GM13976 (cell line): ENCODE measurements around the gene CASZ1.

Experiments
- DNase-seq: peaks from one replicate; pipeline ENCODE4 v3.0.0; 2012; ENCODE audit warnings: low spot score
- CTCF ChIP-seq: IDR thresholded peaks from 2 replicates; pipeline ENCODE4 v1.5.1; 2012; ENCODE audit warnings: borderline replicate concordance, mild to moderate bottlenecking; ENCODE audit not compliant: insufficient read depth; ENCODE audit errors: extremely low read depth, missing control alignments, control extremely low read depth
- in situ Hi-C: fragments of 300-500 bp; cut with MboI; formaldehyde crosslinking; loops from one replicate; pipeline ENCODE4 v1.12.0; 2022; ENCODE audit warnings: low sequenced_read_pairs, mixed read lengths, inconsistent platforms; ENCODE audit not compliant: unreplicated experiment

The CASZ1 gene

GRCh38 chr1:10714337-10715114 is 81.9 kb downstream of the CASZ1 start:
- DNase-seq = no peak
- in situ Hi-C loops = no loop called here
- no peak for TF ChIP-seq CTCF

GRCh38 chr1:10713614-10714013 is 82.8 kb downstream of the CASZ1 start:
- no peak for DNase-seq
- TF ChIP-seq CTCF = no peak
- in situ Hi-C loops = no loop called here

GRCh38 chr1:10712568-10713362 is 83.7 kb downstream of the CASZ1 start:
- TF ChIP-seq CTCF = no peak
- in situ Hi-C loops = no loop called here
- DNase-seq = no peak

- in situ Hi-C loops = no loop called here
- no peak for TF ChIP-seq CTCF
- DNase-seq = no peak
These were observed 86.0 kb downstream of the CASZ1 start for GRCh38 chr1:10710489-10710888.

GRCh38 chr1:10709646-10710045 is 86.8 kb downstream of the CASZ1 start:
- in situ Hi-C loops = no loop called here
- no peak for DNase-seq
- TF ChIP-seq CTCF = no peak

- TF ChIP-seq CTCF = no peak
- in situ Hi-C loops = no loop called here
- DNase-seq = no peak
These were observed 87.3 kb downstream of the CASZ1 start for GRCh38 chr1:10709165-10709564.

- in situ Hi-C loops = no loop called here
- DNase-seq = no peak
- TF ChIP-seq CTCF = no peak
These were observed 87.7 kb downstream of the CASZ1 start for GRCh38 chr1:10708757-10709156.
